Ovary (tissue), 3 donors: ENCODE results near the gene SNX25.

ENCODE experiments used
- EP300 ChIP-seq: sonication (generic); formaldehyde crosslinking; IDR thresholded peaks from one replicate; pipeline ENCODE4 v1.6.1; 2017; ENCODE audit warnings: antibody characterized with exemption
- TF ChIP-seq, protein P1 (sequence below), 3 donors: fragments of 450-650 bp in 2 of 3; fragments of 200-600 bp in 1 of 3; IDR thresholded peaks; one replicate each; pipeline versions ENCODE4 v1.5.1 to v1.8.0; 2016 to 2022; ENCODE audit warnings: antibody characterized with exemption in 3 of 3, mild to moderate bottlenecking in 1 of 3
- donor health status: DM: no; HTN: no; CAD: no.

DNA sequence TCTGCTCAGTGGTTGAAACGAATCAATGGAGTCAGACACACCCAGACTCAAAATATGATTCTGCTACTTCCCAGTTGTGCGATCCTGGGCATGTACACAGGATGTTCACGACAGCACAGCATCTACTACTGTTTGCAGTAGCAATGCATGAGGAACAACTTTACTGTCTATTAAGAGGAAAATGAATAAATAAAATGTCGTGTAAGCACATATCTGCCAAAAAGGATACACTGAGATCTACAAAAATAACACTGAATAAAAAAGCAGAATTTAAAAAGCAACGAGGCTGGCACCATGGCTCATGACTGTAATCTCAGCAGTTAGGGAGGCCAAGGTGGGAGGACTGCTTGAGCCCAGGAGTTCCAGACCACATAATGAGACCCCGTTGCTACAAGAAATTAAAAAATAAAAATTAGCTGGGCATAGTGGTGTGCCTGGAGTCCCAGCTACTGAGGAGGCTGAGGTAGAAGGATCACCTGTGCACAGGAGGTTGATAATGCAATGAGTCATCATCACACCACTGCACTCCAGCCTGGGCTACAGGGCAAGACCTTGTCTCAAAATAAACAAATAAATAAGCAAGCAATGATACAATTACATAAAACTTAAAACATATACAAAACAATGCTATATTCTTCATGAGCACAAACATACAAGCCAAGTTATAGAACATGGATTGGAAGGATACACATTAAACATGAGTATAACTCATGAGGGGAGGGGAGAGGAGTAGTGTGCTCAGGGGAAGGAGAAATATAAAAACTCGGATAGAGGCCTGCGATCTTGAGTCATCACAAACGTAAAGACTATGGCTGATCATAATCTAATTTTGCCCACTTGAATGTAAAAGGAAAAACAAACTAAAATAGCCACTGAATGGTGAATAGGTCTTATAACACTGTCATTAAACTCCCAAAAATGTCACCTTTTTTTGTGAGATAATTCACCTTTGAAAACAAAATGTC lies 14.2 kb upstream of the SNX25 start:
- TF ChIP-seq, protein P1, sequence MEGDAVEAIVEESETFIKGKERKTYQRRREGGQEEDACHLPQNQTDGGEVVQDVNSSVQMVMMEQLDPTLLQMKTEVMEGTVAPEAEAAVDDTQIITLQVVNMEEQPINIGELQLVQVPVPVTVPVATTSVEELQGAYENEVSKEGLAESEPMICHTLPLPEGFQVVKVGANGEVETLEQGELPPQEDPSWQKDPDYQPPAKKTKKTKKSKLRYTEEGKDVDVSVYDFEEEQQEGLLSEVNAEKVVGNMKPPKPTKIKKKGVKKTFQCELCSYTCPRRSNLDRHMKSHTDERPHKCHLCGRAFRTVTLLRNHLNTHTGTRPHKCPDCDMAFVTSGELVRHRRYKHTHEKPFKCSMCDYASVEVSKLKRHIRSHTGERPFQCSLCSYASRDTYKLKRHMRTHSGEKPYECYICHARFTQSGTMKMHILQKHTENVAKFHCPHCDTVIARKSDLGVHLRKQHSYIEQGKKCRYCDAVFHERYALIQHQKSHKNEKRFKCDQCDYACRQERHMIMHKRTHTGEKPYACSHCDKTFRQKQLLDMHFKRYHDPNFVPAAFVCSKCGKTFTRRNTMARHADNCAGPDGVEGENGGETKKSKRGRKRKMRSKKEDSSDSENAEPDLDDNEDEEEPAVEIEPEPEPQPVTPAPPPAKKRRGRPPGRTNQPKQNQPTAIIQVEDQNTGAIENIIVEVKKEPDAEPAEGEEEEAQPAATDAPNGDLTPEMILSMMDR (IDR thresholded peaks at IDR 0.05), result no peak
- TF ChIP-seq EP300, result no peak
